Left ventricle myocardium inferior (tissue), 1 donor: Measurements from ENCODE around the gene HP1BP3. TPM values are rescaled to one million over a fixed set of nuclear protein-coding genes. Genes with fewer than 3 reads are reported as not detected.

Source experiments
- DNase-seq: peaks from one replicate; pipeline ENCODE4 v3.0.0-alpha.2; 2020
- H3K27ac ChIP-seq: fragments of 200-600 bp; replicated peaks from 2 replicates; pipeline ENCODE4 v1.8.0; 2021
- H3K27me3 ChIP-seq: fragments of 200-600 bp; 2 replicates; pipeline ENCODE4 v1.8.0; 2021; ENCODE audit warnings: low read depth
- H3K36me3 ChIP-seq: fragments of 200-600 bp; 2 replicates; pipeline ENCODE4 v1.8.0; 2021
- H3K4me1 ChIP-seq: fragments of 200-600 bp; 2 replicates; pipeline ENCODE4 v1.8.0; 2021
- H3K4me3 ChIP-seq: fragments of 200-600 bp; 2 replicates; pipeline ENCODE4 v1.8.0; 2021; ENCODE audit warnings: mild to moderate bottlenecking, moderate library complexity
- H3K9me3 ChIP-seq: fragments of 200-600 bp; replicated peaks from 2 replicates; pipeline ENCODE4 v1.8.0; 2021
- CTCF ChIP-seq: fragments of 200-600 bp; IDR thresholded peaks from 2 replicates; pipeline ENCODE4 v1.8.0; 2021; ENCODE audit warnings: antibody characterized with exemption, mild to moderate bottlenecking, borderline replicate concordance
- intact Hi-C: fragments of 100-400 bp; cut with micrococcal nuclease; formaldehyde crosslinking; loops from one replicate; pipeline ENCODE4 v1.11.0; 2022
- total RNA-seq: library from RNA; stranded (reverse); fragmentation: NEBNext Ultra II Directional; extraction: Animal tissue kit (Norgen Biotek cat#: 25700); gene quantifications from one replicate; pipeline ENCODE4 v1.2.1, GENCODE V29; 2021
- donor health status: DM: no; HTN: yes; CAD: no; lungs with severe emphysema.

Gene HP1BP3
- total RNA-seq, 1 donor from 2014 or later: 118 TPM

- Histone ChIP-seq H3K4me3 (no peak overlapping the region), H3K27me3 (no peaks in the 10 kb centered on the region), H3K9me3 (no peaks in the 10 kb centered on the region), H3K27ac (no peak overlapping the region), H3K4me1 (no peaks in the 10 kb centered on the region), H3K36me3 (peaks cover 29% of the 10 kb centered on the region)
- TF ChIP-seq CTCF: no peak
- intact Hi-C loops: no loop called here
- no peak for DNase-seq
These were observed 42.8 kb upstream of the HP1BP3 start for GRCh38 chr1:20829946-20830345.

- TF ChIP-seq CTCF: no peak
- Histone ChIP-seq H3K9me3 (no peaks in the 10 kb centered on the region), H3K4me1 (no peaks in the 10 kb centered on the region), H3K36me3 (peaks cover 32% of the 10 kb centered on the region), H3K27ac (no peak overlapping the region), H3K4me3 (no peak overlapping the region), H3K27me3 (no peaks in the 10 kb centered on the region)
- intact Hi-C loops: no loop called here
- no peak for DNase-seq
These were observed 42.4 kb upstream of the HP1BP3 start for GRCh38 chr1:20829531-20829930.

GRCh38 chr1:20823845-20824244, 36.7 kb upstream of the HP1BP3 start:
- no peaks in the 10 kb centered on the region for H3K9me3 ChIP-seq
- no peaks in the 10 kb centered on the region for H3K4me1 ChIP-seq
- intact Hi-C loops: no loop called here
- H3K27me3 ChIP-seq: no peaks in the 10 kb centered on the region
- no peak overlapping the region for H3K4me3 ChIP-seq
- TF ChIP-seq CTCF: no peak
- DNase-seq: no peak
- H3K27ac ChIP-seq: no peak overlapping the region
- peaks cover 34% of the 10 kb centered on the region for H3K36me3 ChIP-seq

- no peak for TF ChIP-seq CTCF
- no peak overlapping the region for H3K4me3 ChIP-seq
- H3K27ac ChIP-seq: no peak overlapping the region
- no peaks in the 10 kb centered on the region for H3K27me3 ChIP-seq
- H3K36me3 ChIP-seq: peaks cover 37% of the 10 kb centered on the region
- no peaks in the 10 kb centered on the region for H3K4me1 ChIP-seq
- intact Hi-C loops: no loop called here
- H3K9me3 ChIP-seq: no peaks in the 10 kb centered on the region
- no peak for DNase-seq
These were observed 34.4 kb upstream of the HP1BP3 start for GRCh38 chr1:20821466-20821865.

GRCh38 chr1:20819818-20820217, 32.7 kb upstream of the HP1BP3 start:
- no peaks in the 10 kb centered on the region for H3K27me3 ChIP-seq
- H3K36me3 ChIP-seq: peaks cover 35% of the 10 kb centered on the region
- no peak overlapping the region for H3K27ac ChIP-seq
- no peaks in the 10 kb centered on the region for H3K9me3 ChIP-seq
- H3K4me1 ChIP-seq: no peaks in the 10 kb centered on the region
- DNase-seq: no peak
- H3K4me3 ChIP-seq: no peak overlapping the region
- TF ChIP-seq CTCF: no peak
- intact Hi-C loops: no loop called here

- Histone ChIP-seq H3K4me1 (no peaks in the 10 kb centered on the region), H3K27me3 (no peaks in the 10 kb centered on the region), H3K36me3 (peaks cover 43% of the 10 kb centered on the region), H3K4me3 (no peak overlapping the region), H3K9me3 (no peaks in the 10 kb centered on the region), H3K27ac (no peak overlapping the region)
- no peak for TF ChIP-seq CTCF
- no peak for DNase-seq
- intact Hi-C loops: no loop called here
These were observed 27.4 kb upstream of the HP1BP3 start for GRCh38 chr1:20814534-20814871.
